GM21737 (cell line): ENCODE results near the gene GMDS.

Experiments used
- ATAC-seq: cut with Tn5 transposase; IDR thresholded peaks from one replicate; pipeline ENCODE4 v1.9.1; 2021; ENCODE audit warnings: mild to moderate bottlenecking, moderate library complexity; ENCODE audit not compliant: unreplicated experiment

GMDS gene

DNA sequence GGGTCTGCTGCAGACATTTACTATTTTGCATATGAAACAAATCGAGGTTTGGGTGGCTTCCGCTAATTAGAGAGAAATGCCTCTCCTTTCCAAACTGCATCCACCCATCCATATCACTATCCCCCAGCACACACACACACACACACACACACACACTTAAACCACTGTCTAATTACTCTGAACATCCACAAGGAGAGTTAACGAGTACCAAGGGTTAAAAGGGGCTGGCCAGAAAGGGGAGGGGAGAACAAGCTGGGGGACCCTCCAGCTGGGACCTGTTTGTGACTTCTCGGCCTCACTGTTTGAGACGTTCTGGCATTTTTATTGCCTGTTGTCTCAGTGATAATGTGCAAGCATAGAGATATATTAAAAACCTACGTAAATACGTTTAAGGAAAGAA, 374.5 kb downstream of the GMDS start:
- ATAC-seq, result no peak

GRCh38 chr6:1870251-1870650, 375.2 kb downstream of the GMDS start:
- no peak for ATAC-seq

GRCh38 chr6:1869769-1870168, 375.6 kb downstream of the GMDS start:
- no peak for ATAC-seq

- ATAC-seq, result no peak
Observed at GRCh38 chr6:1869308-1869707, 376.1 kb downstream of the GMDS start.

GRCh38 chr6:1868561-1869261, 376.7 kb downstream of the GMDS start:
- peak; percentile 78 for ATAC-seq

DNA sequence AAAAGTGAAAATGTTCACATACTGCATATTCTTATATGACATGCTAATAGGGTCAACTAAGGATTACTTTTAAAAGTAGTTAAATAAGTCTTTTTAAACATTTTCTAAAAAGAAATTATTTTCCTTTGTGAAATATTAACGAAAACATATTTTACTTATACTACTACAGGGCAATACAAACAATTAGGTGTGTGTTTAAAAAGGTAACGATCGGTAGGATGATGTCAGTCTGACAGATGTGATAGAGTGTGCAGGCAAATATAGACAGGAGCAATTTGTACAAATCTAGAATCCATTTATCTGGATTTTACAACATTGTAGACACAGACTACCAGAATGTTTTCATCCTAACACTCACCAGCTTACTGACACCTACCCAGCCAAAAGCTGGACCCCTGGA, 378.2 kb downstream of the GMDS start:
- no peak for ATAC-seq

DNA sequence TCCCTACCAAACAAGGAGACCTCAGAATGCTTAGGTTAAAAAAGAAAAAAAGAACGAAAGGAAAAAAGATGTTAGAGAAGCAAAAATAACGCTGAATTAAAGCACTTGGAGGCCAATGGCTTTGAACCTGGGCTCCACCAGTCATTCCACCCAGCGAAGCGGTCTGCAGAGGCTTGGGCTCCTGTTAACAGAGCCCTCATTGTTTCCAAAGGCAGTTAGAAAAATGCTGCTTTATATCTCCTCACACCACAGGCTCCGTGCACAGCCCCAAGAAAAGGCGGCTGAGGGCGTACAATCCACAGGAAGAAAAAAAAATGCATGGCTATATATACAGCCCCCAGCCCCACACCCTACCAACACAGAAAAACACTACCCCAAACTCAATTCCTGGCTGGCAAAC, 379.8 kb downstream of the GMDS start:
- ATAC-seq, result no peak

DNA sequence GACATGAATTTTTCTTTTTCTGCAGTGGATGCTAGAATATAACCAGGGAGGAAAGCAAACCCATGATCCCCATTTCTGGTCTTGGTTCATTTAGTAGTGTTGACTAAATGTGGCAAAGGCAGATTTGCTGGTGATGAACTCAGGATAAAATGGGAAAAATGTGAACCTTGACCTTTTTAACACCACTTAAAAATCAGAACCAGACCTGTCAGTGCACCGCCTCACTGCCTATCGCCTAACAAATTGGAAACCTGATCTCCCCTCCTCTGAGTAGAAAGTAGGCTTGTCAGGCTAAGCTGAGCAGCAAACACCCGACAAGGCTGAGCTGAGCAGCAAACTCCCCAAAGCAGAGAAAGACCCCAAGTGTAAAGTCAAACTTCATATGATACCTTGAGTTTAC, 380.9 kb downstream of the GMDS start:
- no peak for ATAC-seq

- ATAC-seq, result no peak
Observed at GRCh38 chr6:1862411-1862810, 383.0 kb downstream of the GMDS start.

- ATAC-seq, result no peak
Observed at GRCh38 chr6:1860756-1861348, 384.6 kb downstream of the GMDS start.

DNA sequence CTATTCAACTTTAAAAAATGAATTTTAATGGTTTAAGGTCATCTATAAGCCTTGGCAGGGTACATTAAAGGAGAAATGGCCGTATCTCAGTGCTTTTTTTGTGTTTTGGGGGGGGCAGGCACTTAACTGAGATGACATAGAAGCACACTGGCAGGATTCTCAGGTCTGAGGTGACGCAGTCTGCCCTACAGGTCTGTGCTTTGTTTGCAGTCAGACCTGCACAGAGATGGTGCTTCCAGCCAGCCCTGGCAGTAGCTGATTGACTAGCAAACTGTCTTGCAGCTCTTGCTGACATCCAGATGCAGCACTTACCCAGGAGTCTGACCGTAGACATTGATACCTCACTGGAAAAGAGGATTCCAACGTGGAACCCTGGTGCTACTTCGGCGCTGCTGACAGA, 386.5 kb downstream of the GMDS start:
- ATAC-seq, result no peak

DNA sequence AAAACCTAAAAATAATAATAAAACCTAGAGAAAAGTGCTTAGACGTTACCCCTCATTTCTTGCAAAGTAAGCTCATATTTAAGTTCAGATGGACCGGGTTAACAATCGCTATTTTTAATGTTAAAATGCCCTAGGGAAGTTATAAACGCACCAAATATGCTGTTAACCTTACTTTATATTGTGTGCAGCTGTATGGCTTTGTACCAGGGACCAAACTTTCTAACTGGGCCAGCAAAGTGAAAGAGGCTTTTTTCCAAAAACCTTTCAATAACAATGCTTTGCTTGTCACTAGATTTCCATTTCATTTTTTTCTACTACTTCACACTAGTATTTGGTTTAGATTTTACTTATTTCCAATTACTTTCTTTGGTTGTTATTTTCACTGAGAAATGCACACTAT, 387.2 kb downstream of the GMDS start:
- no peak for ATAC-seq

DNA sequence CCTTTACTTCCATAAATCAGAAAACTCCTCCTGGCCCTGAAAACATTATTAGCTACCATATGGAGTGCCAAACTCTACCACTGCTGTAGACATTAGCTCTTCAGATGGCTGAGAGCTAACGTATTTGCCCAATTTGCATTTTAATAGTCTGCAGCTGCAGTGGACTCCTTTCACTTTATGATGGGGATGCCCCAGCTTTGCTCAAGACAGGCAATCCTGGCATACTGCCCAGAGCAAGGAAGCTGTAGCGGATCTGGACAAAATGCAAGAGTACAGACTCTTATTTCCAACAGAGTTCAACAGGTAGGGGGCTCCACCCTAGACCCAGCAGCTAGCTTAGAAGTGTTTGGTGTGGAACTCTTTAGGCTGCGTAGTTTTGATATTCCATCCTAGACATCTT, 389.0 kb downstream of the GMDS start:
- peak; percentile 90 for ATAC-seq

- no peak for ATAC-seq
Observed at GRCh38 chr6:1855890-1856289, 389.5 kb downstream of the GMDS start.

DNA sequence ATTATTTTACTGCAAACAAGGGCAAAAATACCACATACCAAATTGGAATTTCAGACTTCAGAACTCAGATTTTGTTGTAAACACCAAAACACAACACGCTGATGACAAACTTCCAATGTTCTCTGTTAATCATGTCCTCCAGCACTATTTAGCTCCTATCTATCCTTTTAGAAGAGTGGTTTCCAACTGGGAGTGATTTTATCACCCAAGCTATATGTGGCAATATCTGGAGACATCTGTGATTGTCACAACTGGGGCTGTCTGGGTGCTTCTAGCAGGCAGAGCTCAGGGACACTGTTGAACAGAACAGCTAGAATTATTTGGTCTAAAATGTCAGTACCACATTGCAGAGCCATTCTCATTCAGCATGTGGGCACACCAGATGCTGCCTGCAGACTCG, 391.1 kb downstream of the GMDS start:
- no peak for ATAC-seq

DNA sequence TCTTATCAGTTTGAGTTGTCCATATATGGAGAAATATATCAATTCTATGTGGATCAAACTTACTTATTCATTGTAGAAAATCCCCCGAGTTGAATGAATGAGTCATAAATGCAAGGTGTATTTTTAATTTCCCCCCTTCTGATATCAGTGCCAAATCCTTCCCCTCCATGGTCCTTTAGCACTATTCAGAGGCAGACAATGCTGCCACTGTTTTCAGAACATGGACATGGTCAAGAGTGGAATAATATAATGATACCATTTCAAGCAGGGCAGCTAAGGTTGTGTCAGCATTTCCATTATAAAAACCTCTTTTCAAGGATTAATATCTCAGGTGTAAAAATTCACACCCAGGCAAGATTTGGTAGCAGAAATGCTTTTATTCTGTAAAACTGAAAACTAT, 391.6 kb downstream of the GMDS start:
- no peak for ATAC-seq

DNA sequence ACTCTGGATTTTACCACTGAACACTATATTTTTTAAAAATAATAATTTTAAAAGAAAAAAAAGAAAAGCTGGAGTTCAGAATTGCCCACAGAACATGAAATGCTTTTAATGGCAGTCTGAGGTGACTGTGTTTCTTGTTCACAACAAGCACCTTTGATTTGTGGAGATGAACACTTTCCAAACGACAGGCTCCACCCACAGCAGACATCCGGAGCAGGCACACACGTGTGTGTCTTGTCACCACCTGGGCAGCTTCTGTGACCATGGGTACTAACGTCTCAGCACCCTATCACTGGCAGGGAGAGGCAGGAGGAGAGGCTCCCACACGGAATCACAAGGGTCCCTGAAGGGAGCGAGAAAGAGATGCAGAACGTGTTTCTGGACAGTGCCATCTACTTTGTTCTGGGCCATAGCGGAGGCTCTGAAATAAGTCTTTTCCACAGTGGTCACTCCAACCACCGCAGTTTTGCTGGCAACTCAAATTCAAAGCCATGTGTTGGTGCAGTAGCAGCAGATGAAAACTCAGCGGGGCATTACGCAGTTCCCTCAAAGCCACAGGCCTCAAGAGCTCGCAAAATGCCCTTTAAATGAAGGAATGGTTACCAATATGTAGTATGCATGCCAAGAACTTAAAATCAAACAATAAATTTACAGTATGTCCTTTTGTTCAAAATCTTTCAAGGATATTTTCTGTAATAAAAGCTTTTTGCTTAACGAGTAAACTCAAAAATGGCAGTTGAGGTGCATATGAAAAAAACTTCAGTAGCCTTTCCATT, 393.5 kb downstream of the GMDS start:
- no peak for ATAC-seq

DNA sequence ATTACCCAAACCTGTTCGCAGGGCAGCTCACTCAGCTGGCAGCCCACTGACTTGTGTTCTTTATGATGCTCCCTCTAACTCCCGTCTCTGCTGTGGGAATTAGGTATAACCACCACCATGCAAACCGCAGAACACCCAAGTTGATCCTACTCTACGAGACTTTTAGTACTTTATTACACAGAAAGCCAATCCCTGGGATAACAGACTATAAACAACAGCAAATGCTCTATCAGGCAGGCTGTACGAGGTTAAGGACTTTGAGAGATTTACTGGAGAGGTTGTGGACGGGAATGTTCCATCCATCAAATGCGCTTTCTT, 394.6 kb downstream of the GMDS start:
- ATAC-seq, result no peak

- ATAC-seq, result no peak
Observed at GRCh38 chr6:1850121-1850839, 395.1 kb downstream of the GMDS start.

DNA sequence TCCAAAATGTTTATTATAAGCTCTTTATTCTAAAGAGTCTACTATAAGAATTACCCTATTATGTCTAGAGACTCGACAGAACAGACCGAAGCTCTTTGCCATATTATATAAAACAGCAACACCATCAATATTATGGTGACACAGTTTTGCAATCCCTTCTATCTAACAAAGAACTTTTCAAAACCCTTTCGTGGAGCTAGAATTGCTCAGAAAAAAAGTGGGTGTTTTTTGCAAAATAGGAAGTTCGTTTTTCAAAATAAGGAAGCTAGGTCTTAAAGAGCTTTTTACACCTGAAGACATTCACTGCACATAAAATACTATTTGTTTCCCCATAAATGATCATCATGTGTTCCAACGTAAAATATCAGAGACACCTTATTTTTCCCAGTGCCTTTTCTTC, 395.7 kb downstream of the GMDS start:
- ATAC-seq, result no peak

- ATAC-seq, result no peak
Observed at GRCh38 chr6:1848752-1849151, 396.7 kb downstream of the GMDS start.

- no peak for ATAC-seq
Observed at GRCh38 chr6:1846611-1847010, 398.8 kb downstream of the GMDS start.
